ENCODE data around the gene MCEMP1.
A peak's percentile ranks its signal among the peaks of the same experiment; 100 is the strongest.

MCEMP1 gene

DNA sequence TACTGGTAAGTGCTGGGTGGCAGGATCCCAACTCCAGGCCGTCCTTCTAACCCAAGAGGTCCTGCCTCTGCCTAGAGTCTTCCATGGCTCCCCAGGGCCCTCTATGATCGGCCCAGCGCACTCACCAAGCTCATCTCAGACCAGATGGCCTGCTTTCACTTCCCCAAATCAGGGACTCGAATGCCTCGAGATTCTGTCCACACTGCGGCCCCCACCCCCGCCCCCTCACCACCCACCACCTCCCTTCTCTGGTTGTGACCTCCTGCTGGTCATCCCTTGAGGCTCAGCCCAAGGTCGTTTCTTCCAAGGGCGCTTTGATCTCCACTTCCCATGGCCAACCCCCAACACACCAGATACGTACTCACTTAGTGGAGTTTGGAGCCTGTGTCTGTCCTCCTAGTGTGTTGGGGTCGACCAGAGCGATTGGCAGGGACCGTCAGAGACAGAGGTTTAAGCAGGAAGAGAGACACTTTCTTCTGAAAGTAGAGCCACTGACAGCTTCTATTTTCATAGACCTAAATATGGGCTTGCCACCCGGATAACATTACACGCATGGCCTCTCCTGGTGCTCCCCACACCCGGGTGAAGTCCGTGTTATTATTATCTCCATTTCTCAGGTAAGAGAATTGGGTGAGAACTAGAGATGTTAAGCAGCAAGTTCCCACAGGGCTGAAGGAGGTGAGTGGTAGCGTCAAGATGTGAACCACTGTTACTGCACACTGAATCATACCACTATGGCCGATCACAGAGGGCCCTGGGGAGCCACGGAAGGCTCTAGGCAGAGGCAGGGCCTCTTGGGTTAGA is 25.0 kb downstream of the MCEMP1 start, which contains the start of gene FCER2:
Gene FCER2 (minus strand): TSS at position 478 of the 804 bp plus-strand sequence. CDS start 2,371 bp downstream, outside the sequence.
- peaks cover 31 to 35% of the 10 kb centered on the region in 2 experiments for H3K4me1 ChIP-seq (ENCODE audit: control insufficient read depth in 1 of 2, insufficient read depth in 1 of 2, low read depth in 1 of 2, low read length in 1 of 2)
- H3K4me3 ChIP-seq (ENCODE audit: low read depth in 1 of 2, low read length in 1 of 2) = no peak within 1 kb of the TSS
- H3K27ac ChIP-seq = peak within 1 kb of the TSS; percentile 50
- H3K36me3 ChIP-seq = no peaks in the 10 kb centered on the region
- TF ChIP-seq, protein P1, sequence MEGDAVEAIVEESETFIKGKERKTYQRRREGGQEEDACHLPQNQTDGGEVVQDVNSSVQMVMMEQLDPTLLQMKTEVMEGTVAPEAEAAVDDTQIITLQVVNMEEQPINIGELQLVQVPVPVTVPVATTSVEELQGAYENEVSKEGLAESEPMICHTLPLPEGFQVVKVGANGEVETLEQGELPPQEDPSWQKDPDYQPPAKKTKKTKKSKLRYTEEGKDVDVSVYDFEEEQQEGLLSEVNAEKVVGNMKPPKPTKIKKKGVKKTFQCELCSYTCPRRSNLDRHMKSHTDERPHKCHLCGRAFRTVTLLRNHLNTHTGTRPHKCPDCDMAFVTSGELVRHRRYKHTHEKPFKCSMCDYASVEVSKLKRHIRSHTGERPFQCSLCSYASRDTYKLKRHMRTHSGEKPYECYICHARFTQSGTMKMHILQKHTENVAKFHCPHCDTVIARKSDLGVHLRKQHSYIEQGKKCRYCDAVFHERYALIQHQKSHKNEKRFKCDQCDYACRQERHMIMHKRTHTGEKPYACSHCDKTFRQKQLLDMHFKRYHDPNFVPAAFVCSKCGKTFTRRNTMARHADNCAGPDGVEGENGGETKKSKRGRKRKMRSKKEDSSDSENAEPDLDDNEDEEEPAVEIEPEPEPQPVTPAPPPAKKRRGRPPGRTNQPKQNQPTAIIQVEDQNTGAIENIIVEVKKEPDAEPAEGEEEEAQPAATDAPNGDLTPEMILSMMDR (IDR thresholded peaks at IDR 0.05) = no peak
- H3K9me3 ChIP-seq = no peaks in the 10 kb centered on the region
- peaks cover 12% of the 10 kb centered on the region for H3K27me3 ChIP-seq

DNA sequence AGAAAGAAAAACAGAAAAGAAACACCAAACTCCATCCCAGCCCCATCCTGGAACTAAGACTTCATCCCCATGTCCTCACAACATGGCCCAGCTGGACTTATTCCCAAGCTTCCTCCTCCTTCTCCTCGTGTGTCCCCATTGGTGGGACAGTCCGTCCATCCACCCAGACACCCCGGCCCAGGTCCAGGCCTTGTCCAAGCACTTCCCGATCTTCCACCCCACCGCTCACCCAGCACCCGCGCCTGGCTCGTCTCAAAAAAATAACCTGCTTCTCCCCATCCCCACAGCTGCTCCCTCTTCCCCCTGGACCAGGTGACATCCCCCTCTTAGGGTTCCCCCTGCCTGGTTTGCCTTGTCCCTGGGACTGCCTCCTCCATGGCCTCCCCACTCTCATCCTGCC is 26.4 kb downstream of the MCEMP1 start:
- Histone ChIP-seq H3K4me3 (ENCODE audit: low read depth in 1 of 2, low read length in 1 of 2) (no peak overlapping the region), H3K4me1 (ENCODE audit: control insufficient read depth in 1 of 2, insufficient read depth in 1 of 2, low read depth in 1 of 2, low read length in 1 of 2) (peaks cover 40 to 41% of the 10 kb centered on the region in 2 experiments), H3K9me3 (no peaks in the 10 kb centered on the region), H3K36me3 (no peaks in the 10 kb centered on the region), H3K27ac (peak overlapping the region; percentile 99), H3K27me3 (peaks cover 4% of the 10 kb centered on the region)
- TF ChIP-seq, protein P1 (IDR thresholded peaks at IDR 0.05) = no peak

DNA sequence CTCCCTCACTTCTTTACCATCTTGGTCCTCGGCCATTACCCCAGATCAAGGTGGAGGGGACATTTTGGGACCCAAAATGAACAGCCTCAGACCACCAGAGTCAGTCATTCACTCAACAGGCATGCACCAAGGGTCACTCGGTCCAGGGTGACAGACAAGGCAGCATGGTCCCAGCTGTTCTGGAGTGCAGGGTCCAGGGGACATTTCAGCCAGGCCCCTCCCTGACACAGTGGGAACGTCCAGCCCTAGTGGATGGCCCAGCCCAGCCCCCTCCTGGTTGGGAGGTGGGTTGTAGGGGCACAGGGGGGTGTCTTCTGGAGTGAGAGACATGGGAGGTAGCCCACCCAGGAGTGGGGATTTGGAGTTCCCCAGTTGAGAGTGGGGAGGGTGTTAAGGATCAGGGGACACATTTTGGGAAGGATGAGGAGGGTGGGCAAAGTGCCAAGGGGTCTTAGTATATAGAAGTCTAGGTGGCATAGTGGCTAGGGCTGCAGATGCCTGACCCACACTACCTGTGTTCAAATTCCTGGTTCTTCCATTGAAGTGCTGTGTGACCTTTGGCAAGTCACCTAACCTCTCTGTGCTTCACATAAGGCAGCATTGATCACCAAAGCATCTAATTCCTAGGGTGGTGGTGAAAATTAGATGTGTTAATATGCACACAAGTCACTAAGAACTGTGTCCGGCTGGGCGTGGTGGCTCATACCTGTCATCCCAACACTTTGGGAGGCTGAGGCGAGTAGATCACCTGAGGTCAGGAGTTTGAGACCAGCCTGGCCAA is 27.6 kb downstream of the MCEMP1 start:
- no peaks in the 10 kb centered on the region for H3K9me3 ChIP-seq
- H3K36me3 ChIP-seq = no peaks in the 10 kb centered on the region
- TF ChIP-seq, protein P1 (IDR thresholded peaks at IDR 0.05) = no peak
- peak overlapping the region in 1 of 2 experiments; percentile 50 for H3K4me3 ChIP-seq (ENCODE audit: low read depth in 1 of 2, low read length in 1 of 2)
- peaks cover 45 to 50% of the 10 kb centered on the region in 2 experiments for H3K4me1 ChIP-seq (ENCODE audit: control insufficient read depth in 1 of 2, insufficient read depth in 1 of 2, low read depth in 1 of 2, low read length in 1 of 2)
- H3K27ac ChIP-seq = peak overlapping the region; percentile 99
- no peaks in the 10 kb centered on the region for H3K27me3 ChIP-seq

DNA sequence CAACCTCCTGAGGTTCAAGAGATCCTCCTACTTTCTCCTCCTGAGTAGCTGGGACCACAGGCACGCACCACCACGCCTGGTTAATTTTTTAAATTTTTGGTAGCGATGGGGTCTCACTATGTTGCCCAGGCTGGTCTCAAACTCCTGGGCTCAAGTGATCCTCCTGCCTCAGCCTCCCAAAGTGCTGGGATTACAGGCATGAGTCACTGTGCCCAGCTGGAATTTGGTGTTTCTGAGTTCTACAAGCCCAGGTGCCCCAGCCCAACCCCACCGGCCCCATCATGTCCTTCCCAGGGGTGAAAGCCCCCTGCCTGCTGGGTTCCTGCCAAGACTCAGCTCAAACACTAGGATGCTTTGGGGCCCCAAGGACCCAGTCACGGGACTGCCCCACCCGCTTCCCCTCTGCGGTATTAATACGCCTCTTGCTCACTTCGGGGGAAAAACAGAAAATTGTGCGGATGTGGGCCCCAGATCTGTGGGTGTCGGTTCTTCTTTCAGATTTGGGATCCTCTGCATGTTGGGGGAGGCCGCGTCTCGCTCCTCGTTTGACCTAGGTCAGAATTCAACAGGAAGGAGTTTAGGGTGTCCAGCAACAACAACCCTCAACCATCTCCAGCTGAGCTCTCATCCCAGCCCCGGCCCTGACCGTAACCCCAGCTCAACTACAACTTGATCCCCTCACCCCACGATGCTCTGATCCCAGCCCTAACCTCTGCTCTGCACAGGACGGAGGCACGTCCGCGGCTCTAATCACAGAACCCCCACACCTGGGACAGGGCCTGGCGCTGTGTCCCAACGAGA is 28.7 kb downstream of the MCEMP1 start:
- TF ChIP-seq, protein P1 (IDR thresholded peaks at IDR 0.05) = no peak
- H3K27ac ChIP-seq = peak overlapping the region; percentile 99
- H3K27me3 ChIP-seq = no peaks in the 10 kb centered on the region
- H3K4me1 ChIP-seq (ENCODE audit: control insufficient read depth in 1 of 2, insufficient read depth in 1 of 2, low read depth in 1 of 2, low read length in 1 of 2) = peaks cover 56 to 61% of the 10 kb centered on the region in 2 experiments
- peak overlapping the region; percentile 41 to 50 for H3K4me3 ChIP-seq (ENCODE audit: low read depth in 1 of 2, low read length in 1 of 2)
- H3K9me3 ChIP-seq = no peaks in the 10 kb centered on the region
- H3K36me3 ChIP-seq = no peaks in the 10 kb centered on the region

Data from neutrophil (primary cell).